Epithelial cell of esophagus (primary cell): ENCODE data around the gene FBXL7.

ENCODE experiments used
- DNase-seq: peaks from one replicate; pipeline ENCODE4 v3.0.0; 2010; ENCODE audit warnings: low read depth
- H3K4me3 ChIP-seq: 2 replicates; pipeline ENCODE4 v1.5.1; 2011; ENCODE audit warnings: mild to moderate bottlenecking, low read length, control low read depth
- CTCF ChIP-seq: IDR thresholded peaks from 2 replicates; pipeline ENCODE4 v1.5.1; 2011; ENCODE audit warnings: low read depth, mild to moderate bottlenecking, low read length, control low read depth, inconsistent platforms; ENCODE audit not compliant: insufficient read depth; ENCODE audit errors: missing control alignments

Gene FBXL7

DNA sequence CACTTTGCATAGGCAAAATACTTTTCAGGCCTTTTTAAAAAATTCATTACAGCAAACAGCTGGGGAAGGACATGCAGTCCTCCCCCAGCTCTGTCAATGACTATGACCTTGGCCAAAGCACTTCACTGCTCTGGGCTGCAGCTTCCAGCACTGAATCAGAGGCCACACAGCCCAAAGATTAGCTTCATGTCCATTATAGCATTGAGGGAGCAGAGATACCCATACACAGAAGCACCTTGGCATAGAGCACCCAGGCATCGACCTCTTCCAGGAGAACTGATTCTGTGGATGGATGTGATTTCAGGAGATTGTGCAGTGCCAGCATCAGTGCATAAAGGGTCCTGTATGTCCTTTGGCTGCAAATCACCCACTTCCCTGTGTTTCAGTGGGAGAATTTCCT lies 437.7 kb downstream of the FBXL7 start:
- DNase-seq, result no peak
- H3K4me3 ChIP-seq, result no peak overlapping the region
- TF ChIP-seq CTCF, result no peak

DNA sequence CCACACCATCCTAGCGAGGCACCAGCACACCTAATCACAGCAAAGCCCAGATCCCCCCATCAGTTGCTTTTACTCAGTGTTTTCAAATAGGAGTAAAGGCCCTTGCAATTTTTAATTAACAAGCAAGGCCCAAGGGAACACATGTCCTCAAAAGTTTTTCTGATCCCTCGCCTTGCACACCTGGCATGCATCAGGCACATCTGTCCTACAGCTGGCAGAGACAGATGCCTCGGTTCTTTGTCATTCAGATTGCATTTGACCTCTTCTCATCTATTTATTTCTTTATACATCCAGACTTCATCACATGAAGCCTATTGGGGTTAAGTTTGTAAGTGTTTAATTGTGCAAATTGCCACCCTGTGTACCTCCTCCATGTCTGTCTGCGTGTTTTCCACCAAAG lies 438.2 kb downstream of the FBXL7 start:
- DNase-seq, result no peak
- no peak for TF ChIP-seq CTCF
- H3K4me3 ChIP-seq, result no peak overlapping the region

DNA sequence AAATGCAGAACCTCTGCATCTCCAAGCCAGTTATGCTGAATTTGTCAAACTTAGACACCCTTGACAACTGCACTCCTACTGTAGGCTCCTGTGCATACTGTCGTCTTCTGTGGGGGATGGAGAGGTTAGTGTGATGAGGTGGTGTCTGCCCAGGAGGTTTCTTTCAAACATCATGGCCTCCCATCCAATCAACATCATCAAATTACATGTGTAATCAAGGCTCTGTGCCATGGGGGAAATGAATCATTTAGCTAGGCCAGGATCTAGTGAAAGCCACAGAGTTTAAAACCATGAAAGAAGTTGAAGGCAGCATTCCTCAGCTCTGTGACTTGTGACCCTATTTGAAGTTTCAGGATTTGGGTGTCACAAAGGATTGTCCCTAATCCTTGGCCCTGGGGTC lies 439.0 kb downstream of the FBXL7 start:
- no peak for TF ChIP-seq CTCF
- no peak overlapping the region for H3K4me3 ChIP-seq
- DNase-seq, result peak; percentile 77

DNA sequence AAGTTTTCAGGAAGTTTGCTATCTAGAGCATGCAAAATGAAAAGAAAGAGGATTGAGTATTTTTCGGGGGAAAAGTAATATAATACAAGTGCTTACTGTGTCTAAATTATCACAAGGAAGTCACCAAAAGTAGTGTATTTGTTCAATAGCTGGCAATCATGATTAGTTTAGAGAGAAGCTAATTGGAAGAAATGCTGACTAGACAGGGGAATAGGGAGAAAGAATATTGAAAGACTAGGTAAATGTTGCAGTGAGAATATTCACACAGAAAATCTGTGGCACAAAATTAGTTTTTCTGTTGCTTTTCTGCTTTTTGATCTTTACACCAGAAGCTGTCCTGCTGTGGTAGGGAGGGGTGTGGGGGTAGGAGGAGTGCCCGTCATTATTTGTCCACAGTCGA lies 440.9 kb downstream of the FBXL7 start:
- no peak for TF ChIP-seq CTCF
- no peak for DNase-seq
- H3K4me3 ChIP-seq, result no peak overlapping the region

- TF ChIP-seq CTCF, result no peak
- no peak for DNase-seq
- H3K4me3 ChIP-seq, result no peak overlapping the region
Observed at GRCh38 chr5:15943487-15943886, 443.5 kb downstream of the FBXL7 start.

DNA sequence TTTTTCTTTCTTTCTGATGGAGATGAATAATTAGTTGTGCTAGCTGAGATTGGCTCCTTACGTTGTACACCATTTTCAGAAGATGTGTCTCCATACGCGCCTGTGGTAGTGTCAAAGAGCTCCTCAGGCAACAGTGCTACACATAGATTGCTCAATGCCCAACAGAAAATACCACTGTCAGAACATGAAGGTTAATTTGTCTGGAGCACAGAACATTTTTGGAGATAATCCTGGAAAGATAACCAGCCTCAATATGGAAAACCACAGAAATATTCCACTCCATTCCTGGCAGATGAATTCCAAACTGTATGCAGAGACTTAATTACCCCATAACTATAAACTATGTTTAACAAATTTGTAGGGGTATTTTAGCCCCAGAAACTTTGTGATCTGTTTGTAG lies 446.0 kb downstream of the FBXL7 start:
- DNase-seq, result no peak
- TF ChIP-seq CTCF, result no peak
- no peak overlapping the region for H3K4me3 ChIP-seq

GRCh38 chr5:15948190-15948589 lies 448.2 kb downstream of the FBXL7 start:
- no peak overlapping the region for H3K4me3 ChIP-seq
- peak; percentile 49 for TF ChIP-seq CTCF
- peak; percentile 22 for DNase-seq
